ENCODE measurements around the gene GALNT12.

GRCh38 chr9:98807070-98807813 is at the start of gene GALNT12:
- TF ChIP-seq CTCF (IDR thresholded peaks at IDR 0.05) (peak in 1 of 6 experiments; percentile 6), POLR2A (IDR thresholded peaks at IDR 0.05) (peak in 1 of 4 donors; percentile 55), EP300 (IDR thresholded peaks at IDR 0.05) (no peak), POLR2AphosphoS5 (IDR thresholded peaks at IDR 0.05) (peak in 1 of 2 donors; percentile 9)

Data from upper lobe of left lung (tissue), 4 donors.